ENCODE results near the gene ACVR1.
"Not testable (repeated sequence)": the region's sequence is repeated elsewhere in the genome, so short reads cannot be mapped to it uniquely, and the experiment has no call there.

Gene ACVR1

GRCh38 chr2:157893611-157894010, 17.5 kb upstream of the ACVR1 start:
- no peak for DNase-seq

- no peak for DNase-seq
Observed at GRCh38 chr2:157891643-157892041, 15.5 kb upstream of the ACVR1 start.

GRCh38 chr2:157890969-157891642, 15.0 kb upstream of the ACVR1 start:
- no peak for DNase-seq

GRCh38 chr2:157887946-157888345, 11.8 kb upstream of the ACVR1 start:
- DNase-seq: no peak

- not testable (repeated sequence) for DNase-seq
Observed at GRCh38 chr2:157884533-157884932, 8.4 kb upstream of the ACVR1 start.

- no peak for DNase-seq
Observed at GRCh38 chr2:157880927-157881326, 4.8 kb upstream of the ACVR1 start.

- no peak for DNase-seq
Observed at GRCh38 chr2:157877761-157878400, 1.8 kb upstream of the ACVR1 start.

GRCh38 chr2:157876786-157877138, 632 bp upstream of the ACVR1 start:
- DNase-seq: no peak

GRCh38 chr2:157875641-157876065, 477 bp downstream of the ACVR1 start:
- DNase-seq: no peak

GRCh38 chr2:157874997-157875640, 1.0 kb downstream of the ACVR1 start:
- no peak for DNase-seq

- DNase-seq: no peak
Observed at GRCh38 chr2:157874348-157874747, 1.8 kb downstream of the ACVR1 start.

GRCh38 chr2:157872791-157873190, 3.3 kb downstream of the ACVR1 start:
- no peak for DNase-seq

- no peak for DNase-seq
Observed at GRCh38 chr2:157871415-157871814, 4.7 kb downstream of the ACVR1 start.

- DNase-seq: no peak
Observed at GRCh38 chr2:157868993-157869392, 7.1 kb downstream of the ACVR1 start.

GRCh38 chr2:157867703-157868102, 8.4 kb downstream of the ACVR1 start:
- no peak for DNase-seq

- no peak for DNase-seq
Observed at GRCh38 chr2:157866666-157867642, 9.2 kb downstream of the ACVR1 start.

GRCh38 chr2:157866202-157866601, 9.9 kb downstream of the ACVR1 start:
- DNase-seq: no peak

- DNase-seq: no peak
Observed at GRCh38 chr2:157864857-157865430, 11.2 kb downstream of the ACVR1 start.

GRCh38 chr2:157858846-157859245, 17.3 kb downstream of the ACVR1 start:
- no peak for DNase-seq

GRCh38 chr2:157857881-157858280, 18.2 kb downstream of the ACVR1 start:
- no peak for DNase-seq

- no peak for DNase-seq
Observed at GRCh38 chr2:157856187-157856515, 20.0 kb downstream of the ACVR1 start.

GRCh38 chr2:157853820-157854219, 22.3 kb downstream of the ACVR1 start:
- DNase-seq: no peak

GRCh38 chr2:157853211-157853610, 22.9 kb downstream of the ACVR1 start:
- no peak for DNase-seq

Measured in DMS 273 treated with DMSO at 0.1 percent for 48 hours (cell line).